RWPE1 (cell line): ENCODE results near the gene TXNRD1.
"Not testable (repeated sequence)": the region's sequence is repeated elsewhere in the genome, so short reads cannot be mapped to it uniquely, and the experiment has no call there.

Source experiments
- CTCF ChIA-PET: fragments of 350-600 bp; sonication (Branson Sonifier 250); formaldehyde crosslinking; extraction: SDS; loops from one replicate; lab custom pipeline; 2021; lab: Yijun Ruan, JAX
- POLR2A ChIA-PET: fragments of 400-600 bp; formaldehyde crosslinking; extraction: SDS; loops from one replicate; lab custom pipeline; 2020; ENCODE audit warnings: antibody characterized with exemption; ENCODE audit not compliant: low non-redundant PET; lab: Yijun Ruan, JAX
- DNase-seq: peaks from one replicate; pipeline ENCODE4 v3.0.0; 2012; ENCODE audit warnings: low spot score
- H3K27ac ChIP-seq: fragments of 450-650 bp; 2 replicates; pipeline ENCODE4 v1.5.1; 2017
- CTCF ChIP-seq: fragments of 450-650 bp; conservative IDR thresholded peaks from 2 replicates; pipeline ENCODE4 v1.5.1; 2017; ENCODE audit warnings: low read depth, mild to moderate bottlenecking

The TXNRD1 gene

DNA sequence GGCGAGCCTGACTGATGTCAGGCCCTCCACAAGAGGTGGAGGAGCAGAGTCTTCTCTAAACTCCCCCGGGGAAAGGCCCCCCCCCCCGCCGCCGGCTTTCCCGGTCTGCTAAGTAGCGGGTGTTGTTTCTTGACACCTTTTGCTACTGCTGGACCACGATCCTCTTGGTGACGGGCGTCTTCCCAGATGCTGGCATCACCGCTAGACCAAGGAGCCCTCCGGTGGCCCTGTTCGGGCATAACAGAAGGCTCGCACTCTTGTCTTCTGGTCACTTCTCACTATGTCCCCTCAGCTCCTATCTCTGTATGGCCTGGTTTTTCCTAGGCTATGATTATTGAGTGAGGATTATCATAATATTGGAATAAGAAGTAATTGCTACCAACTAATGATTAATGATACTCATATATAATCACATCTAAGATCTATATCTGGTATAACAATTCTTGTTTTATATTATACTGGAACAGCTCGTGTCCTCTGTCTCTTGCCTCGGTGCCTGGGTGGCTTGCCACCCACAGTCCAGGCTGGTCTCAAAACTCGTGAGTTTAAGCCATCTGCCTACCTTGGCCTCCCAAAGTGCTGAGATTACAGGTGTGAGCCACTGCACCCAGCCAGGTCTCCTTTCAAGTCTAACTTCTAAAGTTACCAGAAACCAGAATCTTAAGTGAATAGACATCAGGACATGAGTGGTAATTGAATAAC lies 78.7 kb downstream of the TXNRD1 start:
- CTCF ChIA-PET, result interaction anchor here (0.6 to 1.4 kb wide), 3 partner anchors 73 to 130 kb away, joined by 3 to 6 read pairs (median 4); no protein-coding TSS in a partner anchor
- DNase-seq, POLR2A ChIA-PET: not testable (repeated sequence)

GRCh38 chr12:104294927-104295668 lies 79.5 kb downstream of the TXNRD1 start:
- no peak for TF ChIP-seq CTCF
- H3K27ac ChIP-seq, result no peak overlapping the region
- POLR2A ChIA-PET, result interaction anchor here (0.7 kb wide), 1 partner anchor 162 kb away, joined by 6 read pairs; no protein-coding TSS in a partner anchor

More for the DNA sequence above, 78.7 kb downstream of the TXNRD1 start:
- H3K27ac ChIP-seq, result not testable (repeated sequence)
- peak; percentile 30; the same call in 1 of the 2 replicates for TF ChIP-seq CTCF

GRCh38 chr12:104295954-104296353 lies 80.4 kb downstream of the TXNRD1 start:
- POLR2A ChIA-PET, result no interaction called here

More at GRCh38 chr12:104294927-104295668, 79.5 kb downstream of the TXNRD1 start:
- no peak for DNase-seq
- CTCF ChIA-PET, result interaction anchor here (0.6 to 1.4 kb wide), 3 partner anchors 9 to 131 kb away, joined by 4 to 6 read pairs (median 4); no protein-coding TSS in a partner anchor

GRCh38 chr12:104296718-104297117 lies 81.1 kb downstream of the TXNRD1 start:
- ChIA-PET CTCF (no interaction called here), POLR2A (interaction anchor here (0.7 kb wide), 1 partner anchor 83 kb away, joined by 9 read pairs; no protein-coding TSS in a partner anchor)
- H3K27ac ChIP-seq, result no peak overlapping the region
- no peak for DNase-seq
- no peak for TF ChIP-seq CTCF

More at GRCh38 chr12:104295954-104296353, 80.4 kb downstream of the TXNRD1 start:
- CTCF ChIA-PET, result interaction anchor here (1.1 kb wide), 1 partner anchor 8 kb away, joined by 4 read pairs; no protein-coding TSS in a partner anchor
- no peak overlapping the region for H3K27ac ChIP-seq
- no peak for DNase-seq
- no peak for TF ChIP-seq CTCF

- no peak for TF ChIP-seq CTCF
- DNase-seq, result no peak
- ChIA-PET POLR2A (no interaction called here), CTCF (interaction anchor here (0.6 kb wide), 1 partner anchor 29 kb away, joined by 5 read pairs; no protein-coding TSS in a partner anchor)
- H3K27ac ChIP-seq, result no peak overlapping the region
Observed at GRCh38 chr12:104297477-104298113, 82.0 kb downstream of the TXNRD1 start.
